NCI-H1417 treated with DMSO at 0.1 percent for 48 hours (cell line): ENCODE data around the gene TFB2M.
"Not testable (repeated sequence)": the region's sequence is repeated elsewhere in the genome, so short reads cannot be mapped to it uniquely, and the experiment has no call there.

Experiments
- DNase-seq: peaks from one replicate; lab custom pipeline; 2025; lab: John Stamatoyannopoulos, UW

Gene TFB2M, protein sequence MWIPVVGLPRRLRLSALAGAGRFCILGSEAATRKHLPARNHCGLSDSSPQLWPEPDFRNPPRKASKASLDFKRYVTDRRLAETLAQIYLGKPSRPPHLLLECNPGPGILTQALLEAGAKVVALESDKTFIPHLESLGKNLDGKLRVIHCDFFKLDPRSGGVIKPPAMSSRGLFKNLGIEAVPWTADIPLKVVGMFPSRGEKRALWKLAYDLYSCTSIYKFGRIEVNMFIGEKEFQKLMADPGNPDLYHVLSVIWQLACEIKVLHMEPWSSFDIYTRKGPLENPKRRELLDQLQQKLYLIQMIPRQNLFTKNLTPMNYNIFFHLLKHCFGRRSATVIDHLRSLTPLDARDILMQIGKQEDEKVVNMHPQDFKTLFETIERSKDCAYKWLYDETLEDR

DNA sequence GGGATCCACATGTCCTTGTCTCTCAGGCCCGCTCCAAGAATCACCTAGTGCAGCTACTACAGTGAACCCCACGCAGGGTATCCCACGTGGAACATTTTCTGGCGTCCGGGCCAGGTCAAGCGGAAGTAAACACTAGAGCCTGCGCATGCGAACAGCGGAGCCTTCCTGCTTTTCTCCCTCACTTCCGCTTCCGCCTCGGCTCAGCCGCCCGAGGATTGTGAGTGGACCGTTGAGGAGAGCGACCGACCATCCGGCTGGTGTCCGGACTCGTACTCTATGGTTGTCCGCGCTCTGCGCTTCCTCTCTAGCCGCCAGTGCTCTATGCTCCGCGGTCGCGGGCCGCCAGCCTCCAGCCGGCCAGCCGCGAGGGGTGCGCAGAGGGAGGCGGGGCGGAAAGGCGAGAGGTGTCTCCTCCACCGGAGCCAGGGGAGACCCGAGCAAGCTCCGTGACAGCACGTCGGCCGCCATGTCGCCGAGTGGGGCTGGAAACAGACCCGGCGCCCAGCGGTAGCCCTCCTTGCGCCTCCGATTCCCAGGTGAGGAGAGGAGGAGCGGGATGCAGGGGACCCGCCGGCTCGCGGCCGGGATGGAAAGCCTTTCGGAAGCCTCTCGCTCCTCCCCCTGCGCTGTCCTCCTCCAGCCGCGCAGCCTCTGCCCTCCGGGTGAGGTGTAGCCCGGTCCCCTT is at the start of gene TFB2M, which contains the start of gene CNST:
Gene TFB2M, minus strand, starts transcription at position 134 of the 685 bp plus-strand sequence. Its CDS starts 123 bp downstream, at position 11.
Gene CNST, plus strand, starts transcription at position 329 of the 685 bp plus-strand sequence. CDS start 25,107 bp downstream, outside the sequence.
- DNase-seq, result peak; percentile 85

DNA sequence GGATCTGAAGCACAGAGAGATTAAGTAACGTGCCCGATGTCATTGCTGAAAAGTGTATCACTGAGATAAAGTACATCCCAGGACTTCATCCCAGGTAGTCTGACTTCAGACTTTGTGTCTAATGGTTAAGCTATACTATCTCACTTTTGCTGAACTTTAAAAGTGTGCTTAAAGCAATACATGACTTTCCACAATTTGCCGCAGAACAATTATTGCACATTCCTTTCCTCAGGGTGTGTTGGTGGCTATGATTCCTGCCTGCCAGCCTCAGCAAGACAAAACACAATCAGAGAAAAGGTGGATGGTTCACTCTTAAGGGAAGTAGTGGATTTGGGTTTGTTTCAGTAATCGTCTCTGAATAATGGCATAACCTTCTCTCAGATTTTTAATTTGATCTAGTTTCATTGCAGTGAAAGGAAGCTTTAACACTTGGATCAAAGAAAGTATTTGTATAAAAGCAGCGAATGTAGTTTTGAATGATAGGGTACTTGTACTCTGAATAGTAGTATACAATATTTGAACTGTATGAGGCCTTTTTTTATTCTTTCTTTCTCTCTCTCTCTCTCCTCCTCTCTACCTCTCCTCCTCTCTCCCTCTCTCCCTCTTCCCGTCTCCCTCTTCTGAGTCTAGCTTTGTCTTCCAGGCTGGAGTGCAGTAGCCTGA is 47.2 kb upstream of the TFB2M start:
- no peak for DNase-seq

DNA sequence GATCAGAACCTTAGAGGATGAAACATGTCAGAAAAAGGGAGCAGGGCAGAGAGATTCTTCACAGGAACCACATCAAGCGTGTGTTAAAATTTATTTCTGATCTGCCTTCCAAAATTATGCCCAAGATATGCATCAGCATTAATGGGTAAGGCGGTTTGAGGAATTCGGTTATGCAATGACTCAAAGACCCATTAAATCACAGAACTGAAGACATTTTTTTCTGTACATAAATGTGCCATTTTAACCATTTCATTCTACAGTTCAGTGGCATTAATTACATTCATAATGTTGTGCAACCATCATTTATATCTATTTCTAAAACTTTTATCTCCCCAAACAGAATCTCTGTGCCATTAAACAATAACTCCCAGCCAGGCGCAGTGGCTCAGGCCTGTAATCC is 43.6 kb upstream of the TFB2M start:
- no peak for DNase-seq

DNA sequence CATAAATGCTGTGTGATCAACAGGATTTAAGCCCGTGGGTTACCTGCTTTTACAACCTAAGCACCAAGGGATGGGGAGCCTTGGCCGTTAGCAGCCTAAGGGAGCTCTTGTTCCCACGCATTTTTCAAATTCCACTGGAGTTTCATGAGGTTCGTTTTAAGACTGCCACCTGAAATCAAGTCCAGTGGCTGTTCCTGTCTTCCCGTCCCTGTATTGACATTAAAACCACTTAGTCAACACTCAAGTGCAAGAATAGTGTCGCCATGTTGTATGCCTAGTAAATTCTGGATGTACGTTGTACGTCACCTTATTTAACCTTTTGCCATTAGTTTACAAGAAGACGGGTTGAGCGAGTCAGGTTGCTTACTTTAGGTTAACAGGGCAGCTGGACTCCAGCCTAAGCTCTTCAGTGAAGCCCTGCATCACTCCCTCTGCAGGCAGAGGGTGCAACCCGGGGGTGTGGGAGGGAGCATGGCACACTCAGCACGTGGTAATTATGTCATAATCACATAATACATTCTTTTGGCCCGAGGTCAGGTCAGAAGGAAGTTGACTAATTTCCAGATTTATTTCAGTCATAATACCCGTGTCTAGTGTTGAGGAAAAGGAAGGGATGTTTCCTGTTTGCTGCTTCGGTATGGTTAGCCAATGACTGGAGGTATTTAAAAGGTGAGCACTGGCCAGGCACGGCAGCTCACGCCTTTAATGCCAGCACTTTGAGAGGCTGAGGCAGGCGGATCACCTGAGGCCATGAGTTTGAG is 42.7 kb upstream of the TFB2M start:
- no peak for DNase-seq

DNA sequence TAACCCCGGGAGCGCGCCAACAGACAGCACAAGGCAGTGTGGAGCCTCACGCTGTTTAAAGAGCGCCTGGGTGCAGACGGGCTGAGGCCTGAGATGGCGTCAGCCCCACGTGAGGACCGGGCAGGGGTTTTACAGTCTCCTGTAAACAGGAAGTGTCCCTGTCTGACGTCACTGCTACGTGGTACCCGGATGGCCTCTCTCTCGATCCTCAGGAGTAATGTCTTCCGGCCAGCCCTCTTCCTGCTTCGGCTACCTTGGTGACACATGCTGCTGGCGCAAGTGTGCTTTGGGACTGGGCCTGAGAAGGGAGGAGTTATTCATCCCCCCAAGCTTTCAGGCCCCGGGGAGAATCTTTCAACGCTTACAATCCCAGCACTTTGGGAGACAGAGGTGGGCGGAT is 41.4 kb upstream of the TFB2M start:
- DNase-seq, result no peak

DNA sequence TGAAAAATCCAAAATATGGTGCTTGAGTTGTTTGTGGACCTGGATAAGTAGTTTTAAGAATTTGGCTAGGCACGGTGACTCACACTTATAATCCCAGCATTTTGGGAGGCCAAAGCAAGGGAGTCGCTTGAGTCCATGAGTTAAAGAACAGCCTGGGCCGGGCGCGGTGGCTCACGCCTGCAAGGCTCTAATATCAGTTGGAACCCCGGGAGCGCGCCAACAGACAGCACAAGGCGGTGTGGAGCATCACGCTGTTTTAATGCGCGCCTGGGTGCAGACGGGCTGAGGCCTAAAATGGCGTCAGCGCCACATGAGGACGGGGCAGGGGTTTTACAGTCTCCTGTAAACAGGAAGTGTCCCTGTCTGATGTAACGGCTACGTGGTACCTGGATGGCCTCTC is 39.2 kb upstream of the TFB2M start:
- not testable (repeated sequence) for DNase-seq

DNA sequence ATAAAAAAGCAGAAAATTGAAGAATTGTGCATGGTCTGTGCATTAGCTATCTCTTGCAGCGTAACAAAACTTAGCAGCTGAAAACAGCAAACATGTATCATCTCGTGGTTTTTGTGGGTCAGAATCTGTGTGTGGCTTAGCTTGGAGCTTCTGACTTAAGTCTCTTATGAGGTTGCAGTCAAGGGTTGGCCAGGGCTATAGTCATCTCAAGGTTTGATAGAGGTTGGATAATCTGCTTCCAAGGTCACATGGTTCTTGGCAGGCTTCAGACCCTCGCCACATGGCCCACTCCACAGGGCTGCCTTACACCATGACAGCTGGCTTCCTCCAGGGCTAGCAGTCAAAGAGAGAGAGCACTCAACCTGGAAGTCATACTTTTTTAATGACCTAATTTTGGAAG is 36.1 kb upstream of the TFB2M start:
- DNase-seq, result no peak

DNA sequence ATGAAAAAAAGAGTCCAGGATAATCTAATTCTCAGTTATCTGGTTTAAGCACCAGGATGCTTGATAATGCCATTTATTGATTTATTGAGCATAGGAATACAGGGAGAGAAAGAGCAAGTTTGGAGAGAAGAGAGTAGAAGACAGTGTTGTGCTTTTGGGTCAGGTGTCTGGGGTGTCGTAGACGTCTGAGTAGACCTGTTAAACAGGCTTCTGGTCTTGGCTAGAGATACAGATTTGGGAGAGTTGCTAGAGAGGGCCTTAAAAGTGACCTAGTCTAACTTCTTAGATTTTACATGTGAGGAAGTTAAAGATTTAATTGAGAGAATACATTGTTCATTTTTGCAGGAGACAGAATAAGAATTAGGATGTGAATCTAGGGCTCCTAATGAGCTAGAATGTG is 34.5 kb upstream of the TFB2M start:
- DNase-seq, result no peak

DNA sequence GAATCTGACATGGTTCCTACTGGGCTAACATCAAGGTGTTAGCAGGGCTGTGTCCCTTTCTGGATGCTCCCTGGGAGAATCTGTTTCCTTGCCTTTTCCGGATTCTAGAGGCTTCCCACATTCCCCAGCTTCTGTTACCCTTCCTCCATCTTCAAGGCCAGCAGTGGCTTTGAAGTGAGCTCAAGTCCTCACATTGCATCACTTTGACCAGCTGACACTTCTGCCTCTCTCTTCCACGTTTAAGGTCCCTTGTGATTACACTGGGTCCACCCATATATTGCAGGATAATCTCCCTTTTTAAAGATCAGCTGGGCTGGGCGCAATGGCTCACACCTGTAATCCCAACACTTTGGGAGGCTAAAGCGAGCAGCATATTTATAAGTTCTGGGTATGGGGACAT is 33.3 kb upstream of the TFB2M start:
- DNase-seq, result no peak

DNA sequence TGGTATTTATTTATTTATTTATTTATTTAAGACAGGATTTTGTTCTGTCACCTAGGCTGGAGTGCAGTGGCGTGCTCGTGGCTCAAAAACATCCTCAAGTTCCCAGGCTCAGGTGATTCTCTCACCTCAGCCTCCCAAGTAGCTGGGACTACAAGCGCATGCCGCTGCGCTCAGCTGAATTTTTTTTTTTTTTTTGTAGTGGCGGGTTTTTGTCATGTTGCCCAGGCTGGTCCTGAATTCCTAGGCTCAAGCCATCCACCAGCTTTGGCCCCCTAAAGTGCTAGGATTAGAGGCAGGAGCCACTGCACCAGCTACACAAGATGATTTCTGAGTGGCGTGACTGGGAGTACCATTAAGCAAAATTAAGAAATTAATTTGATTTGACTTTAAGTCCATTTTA is 31.9 kb upstream of the TFB2M start:
- no peak for DNase-seq

DNA sequence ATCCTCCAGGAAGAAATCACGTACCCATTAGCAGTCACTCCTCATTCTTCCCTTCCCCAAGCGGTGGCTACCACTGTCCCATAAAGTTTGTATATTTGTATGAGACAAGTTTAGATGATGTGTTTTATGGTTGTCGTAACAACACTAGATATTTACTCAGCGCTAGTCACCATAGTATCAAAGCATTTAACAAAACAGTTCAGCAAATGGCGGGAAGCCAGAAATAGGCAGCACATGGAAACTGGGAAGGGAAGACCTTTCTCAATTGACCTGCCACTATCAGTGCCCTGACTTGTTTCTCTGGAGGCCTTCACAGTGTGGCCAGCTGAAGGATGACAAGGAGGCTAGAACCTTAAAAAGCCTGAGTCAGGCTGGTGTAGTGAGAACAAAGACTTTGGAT is 31.3 kb upstream of the TFB2M start:
- no peak for DNase-seq

DNA sequence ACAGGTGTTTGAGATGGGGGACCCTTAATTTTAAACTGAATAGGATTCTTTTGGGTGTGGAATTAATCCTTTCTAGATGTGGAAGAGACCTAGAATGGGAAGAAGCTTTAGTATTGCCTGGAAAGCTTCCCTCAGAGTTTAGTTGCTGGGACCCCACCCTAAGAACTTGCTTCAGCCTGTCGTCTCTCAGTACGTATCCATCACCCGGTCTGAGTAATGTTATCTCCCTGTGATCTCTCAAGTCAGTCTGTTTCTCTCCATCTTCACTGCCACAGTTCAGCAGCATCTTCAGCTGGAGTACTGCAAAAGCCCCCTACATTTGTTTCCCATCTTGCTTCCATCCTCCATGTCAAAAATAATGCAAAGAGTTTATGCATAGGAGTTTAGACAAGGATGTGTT is 29.1 kb upstream of the TFB2M start:
- DNase-seq, result no peak

DNA sequence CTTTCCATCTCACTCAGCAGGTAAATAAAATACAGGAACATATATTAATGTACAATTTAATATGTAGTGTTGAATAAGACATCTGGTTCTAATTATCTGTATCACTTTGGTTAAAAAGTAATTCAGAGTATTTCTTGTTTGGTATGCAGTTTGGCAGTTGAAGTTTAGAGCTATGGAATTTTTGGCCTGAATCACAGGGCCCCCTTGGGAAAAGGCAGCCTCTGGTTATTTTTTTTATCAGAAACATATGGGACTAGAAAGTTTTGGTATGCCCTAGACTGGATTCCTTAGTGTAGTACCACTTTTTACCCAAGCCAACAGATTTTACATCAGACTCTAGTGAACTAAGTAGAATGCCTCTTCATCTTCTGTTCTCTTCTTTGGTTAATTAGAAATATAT is 26.6 kb upstream of the TFB2M start:
- no peak for DNase-seq

DNA sequence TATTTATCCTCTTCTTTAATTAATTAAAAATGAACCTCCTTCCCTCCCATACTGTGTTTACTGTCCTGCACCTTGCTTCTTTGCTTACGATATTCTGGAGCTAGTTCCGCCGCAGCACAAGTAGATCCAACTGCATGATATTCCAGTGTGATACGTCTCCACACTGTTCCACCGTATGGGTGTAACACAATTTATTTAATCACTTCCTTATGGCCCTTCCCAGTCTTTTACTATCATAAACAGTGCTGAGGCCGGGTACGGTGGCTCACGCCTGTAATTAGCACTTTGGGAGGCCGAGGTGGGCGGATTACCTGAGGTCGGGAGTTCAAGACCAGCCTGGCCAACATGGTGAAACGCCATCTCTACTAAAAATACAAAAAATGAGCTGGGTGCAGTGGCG is 25.9 kb upstream of the TFB2M start:
- DNase-seq, result no peak

DNA sequence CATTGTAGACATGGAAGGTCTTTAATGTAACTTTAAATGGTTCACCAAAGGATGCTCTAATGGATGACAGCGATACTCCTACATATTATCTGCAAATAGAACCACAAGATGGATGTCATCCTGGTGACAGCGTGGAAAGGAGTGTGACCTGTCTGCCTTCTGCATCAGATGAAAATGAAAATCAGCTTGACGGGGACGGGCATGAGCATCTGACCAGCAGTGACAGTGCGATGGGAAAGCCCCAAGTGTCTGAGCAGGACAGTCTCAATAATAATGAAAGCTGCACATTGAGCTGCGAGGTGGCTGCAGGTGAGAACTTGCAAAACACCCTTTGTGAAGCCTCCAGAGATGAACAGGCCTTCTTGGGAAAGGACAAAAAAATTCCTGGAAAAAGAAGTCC is 25.4 kb upstream of the TFB2M start:
- DNase-seq, result no peak

DNA sequence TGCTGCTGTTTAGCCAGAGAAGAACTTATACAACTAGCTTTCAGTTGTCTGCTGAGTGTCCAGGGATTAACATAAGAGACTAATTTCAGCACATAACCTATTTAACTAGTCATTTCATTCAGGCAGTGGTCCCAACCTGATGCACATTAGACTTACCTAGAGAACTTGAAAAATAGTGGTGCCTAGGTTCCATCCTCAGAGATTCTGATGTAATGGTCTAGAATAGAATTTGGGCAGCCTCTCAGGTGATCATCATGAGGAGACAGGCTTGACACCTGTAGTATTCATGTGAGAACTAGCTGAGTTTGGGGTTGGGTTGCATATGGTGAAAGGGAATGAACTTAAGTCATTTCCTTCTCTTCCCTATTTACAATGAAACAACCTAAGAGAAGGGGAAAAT is 25.0 kb upstream of the TFB2M start:
- no peak for DNase-seq

DNA sequence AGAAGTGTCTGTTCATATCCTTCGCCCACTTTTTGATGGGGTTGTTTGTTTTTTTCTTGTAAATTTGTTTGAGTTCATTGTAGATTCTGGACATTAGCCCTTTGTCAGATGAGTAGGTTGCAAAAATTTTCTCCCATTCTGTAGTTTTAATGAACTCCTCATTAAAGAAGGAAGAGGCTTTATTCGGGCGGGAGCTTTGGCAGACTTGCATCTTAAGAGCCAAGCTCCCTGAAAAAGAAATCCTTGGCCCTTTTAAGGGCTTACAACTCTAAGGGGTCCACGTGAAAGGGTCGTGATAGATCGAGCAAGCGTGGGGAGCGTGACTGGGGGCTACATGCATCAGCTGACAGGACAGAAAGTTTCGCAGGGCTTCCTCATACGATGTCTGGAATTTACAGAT is 23.9 kb upstream of the TFB2M start:
- DNase-seq, result not testable (repeated sequence)

DNA sequence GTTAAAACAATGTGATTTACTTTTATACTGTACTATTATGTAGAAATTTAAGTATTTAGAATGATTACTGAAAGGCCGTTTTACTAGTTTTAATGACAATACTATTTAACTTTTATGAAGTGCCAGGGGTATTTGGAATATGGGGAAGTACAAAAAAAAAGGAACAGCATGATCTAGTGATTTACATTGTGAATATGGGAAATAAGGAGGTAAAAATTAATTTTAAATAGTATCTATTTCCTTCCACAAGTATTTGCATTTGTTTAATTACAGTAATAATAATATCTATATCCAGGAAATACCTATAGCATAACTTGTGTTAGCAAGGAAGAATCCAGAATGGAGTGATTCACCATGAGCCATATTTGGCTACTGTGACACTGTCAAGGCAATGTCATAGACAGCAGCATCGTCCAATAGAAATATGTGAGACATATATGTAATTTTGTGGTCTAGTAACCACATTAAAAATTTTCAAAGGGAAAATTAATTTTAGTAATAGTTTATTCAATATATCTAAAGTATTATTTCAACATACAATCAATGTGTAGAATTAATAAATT is 22.2 kb upstream of the TFB2M start:
- DNase-seq, result no peak

DNA sequence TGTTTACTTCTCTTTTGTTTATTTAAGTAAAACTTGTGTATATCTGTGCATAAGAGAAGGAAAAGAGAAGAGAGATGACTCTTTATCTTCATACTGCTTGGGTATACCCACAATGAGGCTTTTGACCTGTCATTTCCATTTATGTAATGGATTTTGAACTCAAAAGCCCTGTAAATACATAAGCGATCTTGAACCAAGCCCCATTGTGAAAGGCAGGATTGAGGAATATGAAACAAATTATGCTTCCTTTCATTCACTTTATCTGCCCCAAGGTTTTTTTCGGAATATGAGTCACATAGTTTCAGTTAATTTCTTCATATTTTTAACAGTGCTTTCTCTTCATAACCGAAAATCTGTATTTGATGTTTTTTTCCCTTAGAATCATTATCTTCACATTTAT is 21.5 kb upstream of the TFB2M start:
- DNase-seq, result no peak

DNA sequence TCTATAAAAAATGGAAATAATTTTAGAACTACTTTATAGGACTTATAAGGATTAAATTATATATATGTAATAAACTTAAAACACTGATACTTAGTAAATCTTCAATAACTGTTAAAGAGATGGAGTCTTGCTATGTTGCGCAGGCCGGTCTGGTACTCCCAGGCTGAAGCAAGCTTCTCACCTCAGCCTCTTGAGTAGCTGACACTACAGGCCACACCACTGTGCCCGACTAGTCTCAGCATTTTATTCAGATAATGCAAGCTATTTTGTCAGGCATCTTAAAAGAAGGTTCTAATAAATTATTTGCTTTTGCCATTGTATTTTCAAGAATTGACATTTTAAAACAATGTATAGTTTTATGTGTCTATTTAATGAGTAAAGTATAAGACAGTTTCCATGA is 21.0 kb upstream of the TFB2M start:
- no peak for DNase-seq

DNA sequence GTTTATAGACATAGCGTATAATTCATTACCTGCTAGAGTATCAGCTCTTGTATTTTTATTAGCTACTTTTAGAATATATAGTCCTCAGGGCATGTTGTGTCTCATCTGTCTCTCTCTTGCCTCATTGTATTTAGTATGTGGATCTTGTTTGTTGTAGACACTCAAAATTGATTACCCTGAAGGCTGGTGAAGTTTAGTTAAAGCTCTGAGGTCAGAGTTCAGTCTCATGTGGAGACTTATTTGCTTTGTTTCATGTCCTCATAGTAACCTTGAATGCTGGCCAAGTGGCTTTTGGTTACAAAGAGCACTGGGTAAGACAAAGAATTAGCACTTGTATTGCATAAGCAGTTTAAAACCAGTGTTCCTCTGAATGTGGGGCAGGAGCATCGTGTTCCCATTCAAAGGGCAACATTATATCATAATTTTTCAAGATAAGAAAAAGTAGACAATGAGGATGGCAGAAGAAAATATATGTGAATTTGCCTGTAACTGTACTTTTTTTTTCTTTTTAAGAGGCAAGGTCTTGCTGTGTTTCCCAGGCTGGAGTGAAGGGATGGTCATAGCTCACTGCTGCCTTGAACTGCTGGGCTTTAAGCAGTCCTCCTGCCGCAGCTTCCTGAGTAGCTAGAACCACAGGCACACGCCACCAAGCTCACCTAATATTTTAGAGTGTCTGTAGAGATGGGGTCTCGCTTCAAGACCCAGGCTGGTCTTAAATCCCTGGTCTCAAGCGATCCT is 17.6 kb upstream of the TFB2M start:
- no peak for DNase-seq
